SK-MEL-5 (cell line): ENCODE results near the gene MYD88. TPM values are rescaled to one million over a fixed set of nuclear protein-coding genes. Genes with fewer than 3 reads are reported as not detected.

Experiments
- DNase-seq: peaks from one replicate; pipeline ENCODE4 v3.0.0-alpha.2; 2016; ENCODE audit warnings: low read depth, low spot score
- in situ Hi-C: cut with HindIII; loops from 2 replicates; pipeline ENCODE4 v1.10.0; 2016; ENCODE audit warnings: low sequenced_read_pairs, high pct_unique_total_duplicates, low pct_unique_long_range_greater_than_20kb
- total RNA-seq: library from RNA; depleted of rRNA; stranded (reverse); fragments of >200 nt; shearing (Covaris generic); gene quantifications from 2 replicates; pipeline ENCODE4 v1.2.3, GENCODE V29; 2014

MYD88 gene
- total RNA-seq, 1 experiment from 2014 or later: 0.98 TPM

DNA sequence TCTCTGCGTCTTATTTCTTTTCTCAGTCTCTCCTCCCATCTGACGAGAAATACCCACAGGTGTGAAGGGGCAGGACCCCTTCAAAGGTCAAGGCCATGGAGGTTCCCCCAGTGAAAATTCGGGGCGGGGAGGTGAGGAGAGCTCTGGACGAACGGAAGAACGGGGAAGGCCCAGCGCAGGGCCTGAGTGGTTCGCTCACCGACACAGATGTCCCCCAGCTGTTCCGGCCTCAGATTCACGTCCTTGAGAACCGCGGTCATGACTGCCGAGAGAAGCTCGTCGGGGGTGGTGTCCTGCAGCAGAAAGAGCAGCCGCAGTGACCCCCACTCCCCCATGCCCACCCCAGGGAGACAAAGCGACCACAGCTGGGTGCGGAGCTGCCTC lies 2.1 kb upstream of the MYD88 start:
- DNase-seq: no peak
- in situ Hi-C loops: no loop called here

DNA sequence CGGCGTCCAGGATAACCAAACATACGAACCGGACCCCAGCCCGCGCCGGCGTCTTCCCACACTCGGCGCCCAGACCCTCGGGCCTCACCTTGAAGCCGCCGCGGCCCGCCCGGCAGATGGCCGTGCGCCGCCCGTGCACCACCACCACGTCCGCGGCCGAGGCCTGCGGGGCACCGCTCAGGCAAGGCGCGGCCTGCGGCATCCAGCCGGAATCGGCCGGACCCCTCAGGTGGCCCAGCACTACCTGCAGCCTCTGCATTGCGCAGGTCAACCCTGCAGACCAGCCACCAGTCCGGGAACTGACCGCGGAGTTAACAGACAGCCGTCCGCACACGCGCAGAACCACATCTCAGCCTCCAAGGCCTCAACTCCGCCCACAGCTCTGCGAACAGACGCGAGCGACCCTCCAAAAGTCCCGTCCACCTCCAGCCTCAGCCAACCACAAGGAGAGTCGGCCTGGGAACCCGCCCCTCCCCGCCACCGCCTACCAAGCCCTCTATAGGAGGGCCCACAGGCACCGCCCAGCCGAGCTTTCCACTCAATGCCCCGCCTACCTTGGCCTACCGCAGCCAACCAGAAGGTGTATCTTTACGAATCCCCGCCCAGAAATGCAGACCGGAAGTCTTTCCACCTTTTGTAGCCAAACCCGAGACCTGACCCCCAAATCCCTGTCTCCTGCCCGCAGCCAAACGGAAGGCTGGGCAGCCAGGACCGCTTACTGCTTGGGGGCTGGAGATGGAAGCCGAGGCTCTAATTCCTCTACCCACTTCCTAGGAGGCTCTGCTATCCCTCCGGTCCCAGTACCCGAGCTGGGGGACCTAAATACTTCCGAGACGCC lies 1.5 kb upstream of the MYD88 start, which contains the start of gene ACAA1:
ACAA1 (minus strand) TSS at position 351 of the 838 bp plus-strand sequence; CDS start at position 259, 92 bp downstream.
- peak; percentile 99 for DNase-seq
- in situ Hi-C loops: no loop called here

DNA sequence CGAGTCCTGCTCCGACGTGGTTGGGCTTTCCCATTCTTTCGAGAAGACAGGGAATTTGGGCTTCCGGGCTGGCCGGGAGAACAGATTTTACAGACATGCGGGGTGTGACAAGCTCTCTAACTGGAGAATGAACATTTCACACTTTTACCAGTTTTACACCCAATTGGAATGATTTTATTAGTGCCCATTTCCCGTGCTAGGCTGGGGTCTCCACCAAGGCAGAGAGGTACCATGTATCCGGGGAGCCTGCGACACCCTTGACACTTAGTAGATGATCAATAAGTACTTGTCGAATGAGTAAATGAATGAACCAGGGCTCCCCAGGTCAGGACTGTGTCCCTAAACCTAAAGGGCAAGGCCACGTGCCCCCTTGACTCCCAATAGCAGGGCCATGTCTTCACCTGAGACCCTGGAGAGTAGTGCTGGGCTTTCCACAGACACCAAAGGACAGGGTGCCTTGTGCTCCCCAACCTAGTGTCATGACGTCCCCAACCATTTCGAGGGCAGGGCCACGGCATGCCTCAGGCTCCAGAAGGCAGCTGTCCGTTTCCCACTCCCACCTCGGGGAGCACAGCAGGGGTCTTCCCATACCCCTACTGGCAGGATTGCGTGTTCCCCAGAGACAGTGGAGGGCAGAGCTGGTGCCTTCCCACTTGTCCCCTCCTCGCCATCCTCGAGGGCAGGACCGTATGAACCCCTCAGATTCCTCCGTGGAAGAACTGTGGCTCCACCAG lies 679 bp upstream of the MYD88 start:
- no peak for DNase-seq
- in situ Hi-C loops: no loop called here

DNA sequence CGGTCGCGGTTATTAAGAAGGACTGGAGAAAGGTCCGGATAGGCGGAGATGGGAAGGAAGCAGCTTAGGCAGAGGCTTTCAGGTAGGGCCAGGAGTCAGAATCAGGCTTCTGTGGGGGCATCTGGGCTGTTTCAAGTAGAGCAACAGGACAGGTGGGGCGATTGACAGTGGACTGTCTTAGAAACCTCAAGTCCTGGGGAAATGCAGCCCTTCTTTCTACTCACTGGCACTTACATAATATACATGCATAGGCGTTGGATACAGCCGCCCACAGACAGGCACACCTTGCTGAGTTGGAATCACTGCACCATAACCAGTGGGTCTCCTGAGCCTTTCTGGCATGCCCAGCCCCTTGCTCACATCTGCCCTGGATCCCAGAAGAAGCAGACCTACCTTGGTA lies 730 bp downstream of the MYD88 start:
- no peak for DNase-seq
- in situ Hi-C loops: no loop called here

DNA sequence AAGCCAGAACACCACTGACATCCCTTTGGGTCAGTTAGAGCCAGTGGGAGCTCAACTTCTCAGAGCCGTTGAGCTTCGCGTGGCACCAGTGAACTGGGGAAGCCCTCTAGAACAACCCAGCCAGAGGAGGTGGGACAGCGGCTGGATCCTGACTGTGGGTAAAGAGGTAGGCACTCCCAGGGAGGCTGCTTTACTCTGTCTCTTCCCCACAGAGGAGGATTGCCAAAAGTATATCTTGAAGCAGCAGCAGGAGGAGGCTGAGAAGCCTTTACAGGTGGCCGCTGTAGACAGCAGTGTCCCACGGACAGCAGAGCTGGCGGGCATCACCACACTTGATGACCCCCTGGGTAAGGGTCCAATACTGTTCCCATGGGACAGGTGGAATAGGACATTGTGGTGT lies 1.2 kb downstream of the MYD88 start:
- DNase-seq: no peak
- in situ Hi-C loops: no loop called here

DNA sequence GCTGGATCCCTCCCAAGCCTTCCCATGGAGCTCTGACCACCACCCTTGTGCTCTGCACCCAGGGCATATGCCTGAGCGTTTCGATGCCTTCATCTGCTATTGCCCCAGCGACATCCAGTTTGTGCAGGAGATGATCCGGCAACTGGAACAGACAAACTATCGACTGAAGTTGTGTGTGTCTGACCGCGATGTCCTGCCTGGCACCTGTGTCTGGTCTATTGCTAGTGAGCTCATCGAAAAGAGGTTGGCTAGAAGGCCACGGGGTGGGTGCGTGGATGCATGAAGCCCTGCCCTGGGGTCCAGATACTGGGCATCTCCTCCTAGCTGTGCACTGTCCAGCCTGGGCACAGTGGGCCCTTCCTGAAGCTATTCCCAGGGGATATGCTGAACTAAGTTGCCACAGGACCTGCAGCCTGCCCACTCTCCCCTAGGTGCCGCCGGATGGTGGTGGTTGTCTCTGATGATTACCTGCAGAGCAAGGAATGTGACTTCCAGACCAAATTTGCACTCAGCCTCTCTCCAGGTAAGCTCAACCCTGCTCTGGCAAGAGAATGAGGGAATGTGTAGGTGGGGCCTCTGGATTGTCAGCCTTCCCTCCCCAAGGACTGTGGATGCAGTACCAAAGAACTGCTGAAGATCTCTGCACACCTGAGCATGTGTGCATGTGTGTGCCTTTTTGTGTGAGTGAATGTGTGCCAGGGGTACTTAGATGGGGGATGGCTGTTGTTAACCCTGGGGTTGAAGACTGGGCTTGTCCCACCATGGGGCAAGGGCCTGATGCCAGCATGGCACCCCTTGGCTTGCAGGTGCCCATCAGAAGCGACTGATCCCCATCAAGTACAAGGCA lies 2.1 kb downstream of the MYD88 start:
- no peak for DNase-seq
- in situ Hi-C loops: no loop called here

DNA sequence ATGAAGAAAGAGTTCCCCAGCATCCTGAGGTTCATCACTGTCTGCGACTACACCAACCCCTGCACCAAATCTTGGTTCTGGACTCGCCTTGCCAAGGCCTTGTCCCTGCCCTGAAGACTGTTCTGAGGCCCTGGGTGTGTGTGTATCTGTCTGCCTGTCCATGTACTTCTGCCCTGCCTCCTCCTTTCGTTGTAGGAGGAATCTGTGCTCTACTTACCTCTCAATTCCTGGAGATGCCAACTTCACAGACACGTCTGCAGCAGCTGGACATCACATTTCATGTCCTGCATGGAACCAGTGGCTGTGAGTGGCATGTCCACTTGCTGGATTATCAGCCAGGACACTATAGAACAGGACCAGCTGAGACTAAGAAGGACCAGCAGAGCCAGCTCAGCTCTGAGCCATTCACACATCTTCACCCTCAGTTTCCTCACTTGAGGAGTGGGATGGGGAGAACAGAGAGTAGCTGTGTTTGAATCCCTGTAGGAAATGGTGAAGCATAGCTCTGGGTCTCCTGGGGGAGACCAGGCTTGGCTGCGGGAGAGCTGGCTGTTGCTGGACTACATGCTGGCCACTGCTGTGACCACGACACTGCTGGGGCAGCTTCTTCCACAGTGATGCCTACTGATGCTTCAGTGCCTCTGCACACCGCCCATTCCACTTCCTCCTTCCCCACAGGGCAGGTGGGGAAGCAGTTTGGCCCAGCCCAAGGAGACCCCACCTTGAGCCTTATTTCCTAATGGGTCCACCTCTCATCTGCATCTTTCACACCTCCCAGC lies 2.9 kb downstream of the MYD88 start:
- no peak for DNase-seq

DNA sequence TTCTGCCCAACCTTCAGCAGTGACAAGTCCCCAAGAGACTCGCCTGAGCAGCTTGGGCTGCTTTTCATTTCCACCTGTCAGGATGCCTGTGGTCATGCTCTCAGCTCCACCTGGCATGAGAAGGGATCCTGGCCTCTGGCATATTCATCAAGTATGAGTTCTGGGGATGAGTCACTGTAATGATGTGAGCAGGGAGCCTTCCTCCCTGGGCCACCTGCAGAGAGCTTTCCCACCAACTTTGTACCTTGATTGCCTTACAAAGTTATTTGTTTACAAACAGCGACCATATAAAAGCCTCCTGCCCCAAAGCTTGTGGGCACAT lies 3.5 kb downstream of the MYD88 start:
- in situ Hi-C loops: no loop called here
- no peak for DNase-seq

More for the DNA sequence above, 2.9 kb downstream of the MYD88 start:
- in situ Hi-C loops: no loop called here

DNA sequence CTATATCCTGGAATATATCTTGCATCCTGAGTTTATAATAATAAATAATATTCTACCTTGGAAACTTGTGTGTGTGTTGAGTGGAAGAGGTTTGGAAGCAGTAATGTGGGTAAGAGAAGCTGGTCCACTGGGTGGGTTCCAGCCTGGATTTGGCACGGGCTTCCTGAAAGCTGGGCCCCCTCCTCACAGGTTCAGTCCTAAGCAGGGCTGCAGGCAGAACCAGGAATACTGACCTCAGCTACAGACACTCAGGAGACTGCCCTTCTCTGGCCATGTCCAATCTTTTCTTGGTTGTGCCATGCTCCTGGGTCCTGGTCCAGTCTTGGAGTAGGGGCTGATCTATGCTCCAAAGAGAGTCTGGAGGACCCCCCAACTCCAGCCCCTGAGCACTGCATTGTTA lies 4.5 kb downstream of the MYD88 start:
- in situ Hi-C loops: no loop called here
- DNase-seq: no peak

DNA sequence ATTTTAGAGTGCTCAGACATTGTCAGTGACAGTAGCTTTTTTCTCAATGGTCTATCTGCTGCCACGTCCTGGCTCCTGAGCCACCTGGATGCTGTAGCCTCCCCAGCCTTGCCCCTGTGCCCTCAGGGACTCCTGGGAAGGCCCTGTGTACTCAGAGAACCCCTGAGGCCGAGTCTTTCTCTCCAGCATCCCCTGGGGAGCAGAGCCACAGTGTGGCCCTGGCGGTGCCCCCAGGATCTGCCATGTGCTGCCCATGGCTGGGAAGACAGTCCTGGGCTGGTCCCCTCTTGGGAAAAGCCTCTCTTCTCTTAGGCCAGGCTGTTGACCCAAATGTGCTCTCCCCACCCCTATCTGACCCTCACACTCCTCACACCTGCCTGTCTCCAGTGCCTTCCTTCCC lies 5.0 kb downstream of the MYD88 start:
- DNase-seq: no peak
- in situ Hi-C loops: no loop called here

DNA sequence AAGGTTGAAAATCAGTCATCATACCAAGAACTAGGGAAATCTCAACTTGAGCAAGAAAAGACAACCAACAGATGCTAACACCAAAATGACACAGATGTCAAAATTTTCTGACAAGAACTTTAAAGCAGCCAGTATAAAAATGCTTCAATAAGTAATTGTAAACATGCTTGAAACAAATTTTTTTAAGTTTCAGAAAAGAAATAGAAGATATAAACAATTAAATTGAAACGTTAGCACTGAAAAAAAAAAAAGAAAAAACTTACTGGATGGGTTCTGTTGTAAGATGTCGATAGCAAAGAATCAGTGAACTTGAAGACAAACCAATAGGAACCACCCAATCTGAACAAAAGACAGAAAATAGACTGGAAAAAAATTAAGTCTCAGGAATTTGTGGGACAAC lies 8.0 kb downstream of the MYD88 start:
- DNase-seq: no peak
- in situ Hi-C loops: no loop called here

DNA sequence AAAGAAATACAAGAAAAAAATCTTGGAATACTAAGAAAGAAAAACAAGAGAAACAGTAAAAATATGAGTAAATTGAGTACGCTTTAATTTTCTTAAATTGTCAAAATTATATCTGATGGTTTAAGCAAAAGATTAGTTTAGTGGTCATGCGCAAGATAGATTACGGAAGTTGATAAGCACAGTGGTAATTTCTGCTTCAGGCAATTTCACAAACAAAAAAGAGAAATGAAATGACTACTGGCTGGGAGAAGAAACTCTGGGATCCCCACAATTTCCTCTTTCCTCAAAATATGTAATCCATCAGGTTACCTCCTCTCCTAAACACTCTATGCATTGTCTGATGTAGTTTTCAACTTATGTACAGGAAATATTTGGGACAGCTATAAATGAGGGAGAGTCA lies 9.0 kb downstream of the MYD88 start:
- no peak for DNase-seq
- in situ Hi-C loops: no loop called here

DNA sequence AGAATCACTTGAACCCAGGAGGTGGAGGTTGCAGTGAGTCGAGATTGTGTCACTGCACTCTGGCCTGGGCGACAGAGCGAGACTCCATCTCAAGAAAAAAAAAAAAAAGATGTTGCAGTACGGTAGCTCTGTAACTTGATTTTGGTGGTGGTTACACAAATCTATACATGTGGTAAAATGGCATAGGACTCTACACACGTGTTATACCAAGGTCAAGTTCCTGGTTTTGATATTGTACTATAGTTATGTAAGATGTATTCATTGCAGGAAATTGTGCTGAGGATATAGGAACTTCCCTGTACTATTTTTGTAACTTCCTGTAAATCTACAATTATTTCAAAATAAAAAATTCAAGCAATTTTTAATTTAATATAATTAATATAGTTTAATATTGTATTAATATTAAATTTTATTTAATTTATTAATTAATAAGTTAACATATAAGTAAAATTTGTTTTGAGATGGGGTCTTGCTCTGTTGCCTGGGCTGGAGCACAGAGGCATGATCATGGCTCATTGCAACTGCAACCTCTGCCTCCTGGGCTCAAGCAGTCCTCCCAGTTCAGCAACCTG lies 9.9 kb downstream of the MYD88 start:
- DNase-seq: no peak
- in situ Hi-C loops: no loop called here

DNA sequence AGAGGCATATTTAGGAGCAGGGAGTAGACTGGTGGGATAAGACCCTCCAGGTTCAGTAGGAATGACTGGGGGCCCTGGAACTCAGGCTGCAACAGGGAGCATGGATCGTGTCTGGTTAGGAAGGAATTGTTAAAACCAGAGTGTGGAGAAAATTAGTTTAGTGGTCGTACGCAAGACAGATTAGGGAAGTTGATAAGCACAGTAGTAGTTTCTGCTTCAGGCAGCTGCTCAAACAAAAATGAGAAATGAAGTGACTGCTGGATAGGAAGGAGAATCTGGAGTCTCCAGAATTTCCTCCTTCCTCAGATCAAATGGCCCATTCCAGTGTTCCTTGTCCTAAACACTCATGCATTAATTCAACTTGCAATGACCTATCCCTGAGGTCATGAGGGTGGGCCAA lies 11.2 kb downstream of the MYD88 start:
- in situ Hi-C loops: no loop called here
- no peak for DNase-seq

DNA sequence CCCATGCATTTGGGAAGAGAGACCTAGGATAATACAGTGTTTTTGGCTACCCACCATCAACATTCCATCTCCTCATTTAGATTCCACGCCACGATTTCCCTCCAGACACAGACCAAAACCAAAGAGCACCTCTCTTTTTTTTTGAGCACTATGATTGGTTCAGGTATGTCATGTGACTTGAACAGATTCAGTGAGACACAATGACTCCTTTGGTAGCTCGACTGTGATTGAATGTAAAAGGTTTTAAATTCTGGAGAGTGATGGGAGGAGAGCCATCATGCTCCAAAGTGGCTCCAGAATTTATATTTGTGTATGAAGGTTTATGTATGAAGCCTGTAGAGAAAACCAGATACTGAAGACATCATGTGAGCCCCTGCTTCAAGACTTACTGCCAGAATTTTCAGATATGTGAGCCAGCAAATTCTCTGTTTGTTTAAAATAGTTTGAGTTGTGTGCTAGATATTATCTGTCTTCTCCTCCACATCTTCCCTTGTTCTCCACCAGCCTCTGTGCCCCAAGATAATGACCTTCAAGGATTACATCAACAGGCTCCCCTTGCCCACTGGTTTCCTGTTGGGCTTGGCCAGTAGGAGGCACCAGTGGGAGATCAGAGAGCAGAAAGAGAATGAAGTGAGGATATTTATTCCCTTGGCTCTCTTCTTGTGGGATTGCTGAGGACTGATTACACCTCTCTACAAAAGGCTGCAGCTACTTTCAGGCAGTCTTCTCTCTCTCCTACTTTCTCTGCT lies 12.5 kb downstream of the MYD88 start:
- in situ Hi-C loops: no loop called here
- DNase-seq: no peak

DNA sequence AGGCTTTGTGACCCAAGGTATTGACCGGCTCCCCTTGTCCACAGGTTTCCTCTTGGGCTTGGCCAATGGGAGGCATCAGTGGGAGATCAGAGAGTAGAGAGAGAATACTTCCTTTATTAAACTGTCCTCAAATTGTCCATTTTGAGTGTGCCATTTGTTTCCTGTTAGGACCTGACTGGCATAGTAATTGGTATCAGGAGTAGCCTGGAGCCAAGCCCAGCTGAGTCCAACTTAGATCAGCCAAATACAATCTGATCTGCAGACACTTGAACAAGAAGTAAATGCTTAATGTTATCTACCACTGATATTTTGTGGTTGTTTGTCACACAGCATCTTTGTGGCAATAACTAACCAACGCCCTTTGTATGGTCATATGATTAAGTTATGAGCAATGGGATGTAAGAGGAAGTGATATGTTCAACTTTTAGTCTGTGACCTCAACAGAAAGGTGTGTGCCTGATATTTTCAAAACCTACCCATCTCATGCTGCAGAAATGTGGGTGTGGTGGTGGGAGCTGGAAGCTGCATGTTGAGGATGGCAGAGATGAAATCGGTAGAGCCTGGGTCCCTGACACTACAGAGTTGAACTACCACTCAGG lies 13.3 kb downstream of the MYD88 start:
- no peak for DNase-seq
- in situ Hi-C loops: no loop called here
